Testis (tissue), 2 donors: ENCODE data around the gene AP2M1.

Experiments used
- POLR2A ChIP-seq: fragments of 450-650 bp; IDR thresholded peaks from one replicate; pipeline ENCODE4 v1.6.1; 2017; ENCODE audit warnings: antibody characterized with exemption, mild to moderate bottlenecking, moderate library complexity
- TF ChIP-seq, protein P1 (sequence below), 3 experiments: fragments of 450-650 bp in 2 of 3; fragments of 200-600 bp in 1 of 3; sonication (generic) in 1 of 3; IDR thresholded peaks; one replicate each; pipeline ENCODE4 v1.5.1; 2016 to 2019; ENCODE audit warnings: antibody characterized with exemption in 3 of 3, mild to moderate bottlenecking in 2 of 3, moderate library complexity in 1 of 3

GRCh38 chr3:184230603-184231528, 56.2 kb downstream of the AP2M1 start:
- TF ChIP-seq, protein P1, sequence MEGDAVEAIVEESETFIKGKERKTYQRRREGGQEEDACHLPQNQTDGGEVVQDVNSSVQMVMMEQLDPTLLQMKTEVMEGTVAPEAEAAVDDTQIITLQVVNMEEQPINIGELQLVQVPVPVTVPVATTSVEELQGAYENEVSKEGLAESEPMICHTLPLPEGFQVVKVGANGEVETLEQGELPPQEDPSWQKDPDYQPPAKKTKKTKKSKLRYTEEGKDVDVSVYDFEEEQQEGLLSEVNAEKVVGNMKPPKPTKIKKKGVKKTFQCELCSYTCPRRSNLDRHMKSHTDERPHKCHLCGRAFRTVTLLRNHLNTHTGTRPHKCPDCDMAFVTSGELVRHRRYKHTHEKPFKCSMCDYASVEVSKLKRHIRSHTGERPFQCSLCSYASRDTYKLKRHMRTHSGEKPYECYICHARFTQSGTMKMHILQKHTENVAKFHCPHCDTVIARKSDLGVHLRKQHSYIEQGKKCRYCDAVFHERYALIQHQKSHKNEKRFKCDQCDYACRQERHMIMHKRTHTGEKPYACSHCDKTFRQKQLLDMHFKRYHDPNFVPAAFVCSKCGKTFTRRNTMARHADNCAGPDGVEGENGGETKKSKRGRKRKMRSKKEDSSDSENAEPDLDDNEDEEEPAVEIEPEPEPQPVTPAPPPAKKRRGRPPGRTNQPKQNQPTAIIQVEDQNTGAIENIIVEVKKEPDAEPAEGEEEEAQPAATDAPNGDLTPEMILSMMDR (IDR thresholded peaks at IDR 0.05), result no peak
- TF ChIP-seq POLR2A, result no peak
